ENCODE results near the gene GDI2. TPM values are rescaled to one million over a fixed set of nuclear protein-coding genes. Genes with fewer than 3 reads are reported as not detected.
"Not testable (repeated sequence)": the region's sequence is repeated elsewhere in the genome, so short reads cannot be mapped to it uniquely, and the experiment has no call there.

The GDI2 gene
- total RNA-seq, 4 donors from 2014 or later, result 91.7 to 420 (median 185) TPM

DNA sequence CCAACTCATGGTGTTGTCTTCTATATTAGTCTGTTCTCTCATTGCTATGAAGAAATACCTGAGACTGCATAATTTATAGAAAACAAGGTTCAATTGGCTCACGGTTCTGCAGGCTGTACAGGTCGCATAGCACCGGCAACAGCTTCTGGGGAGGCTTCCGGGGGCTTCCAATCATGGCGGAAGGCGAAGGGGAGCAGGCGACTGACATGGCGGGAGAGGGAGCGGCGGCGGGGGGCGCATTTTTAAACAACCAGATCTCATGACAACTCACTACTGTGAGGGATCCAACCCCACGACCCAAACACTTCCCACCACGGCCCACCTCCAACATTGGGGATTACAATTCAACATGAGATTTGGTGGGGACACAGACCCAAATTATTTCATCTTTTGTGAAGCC is 28.7 kb upstream of the GDI2 start:
- DNase-seq, result no peak
- H3K4me3 ChIP-seq, result no peak overlapping the region
- no peak overlapping the region for H3K27ac ChIP-seq
- no peaks in the 10 kb centered on the region for H3K36me3 ChIP-seq
- no peaks in the 10 kb centered on the region for H3K27me3 ChIP-seq
- TF ChIP-seq POLR2A (IDR thresholded peaks at IDR 0.05), result no peak
- TF ChIP-seq, protein P1, sequence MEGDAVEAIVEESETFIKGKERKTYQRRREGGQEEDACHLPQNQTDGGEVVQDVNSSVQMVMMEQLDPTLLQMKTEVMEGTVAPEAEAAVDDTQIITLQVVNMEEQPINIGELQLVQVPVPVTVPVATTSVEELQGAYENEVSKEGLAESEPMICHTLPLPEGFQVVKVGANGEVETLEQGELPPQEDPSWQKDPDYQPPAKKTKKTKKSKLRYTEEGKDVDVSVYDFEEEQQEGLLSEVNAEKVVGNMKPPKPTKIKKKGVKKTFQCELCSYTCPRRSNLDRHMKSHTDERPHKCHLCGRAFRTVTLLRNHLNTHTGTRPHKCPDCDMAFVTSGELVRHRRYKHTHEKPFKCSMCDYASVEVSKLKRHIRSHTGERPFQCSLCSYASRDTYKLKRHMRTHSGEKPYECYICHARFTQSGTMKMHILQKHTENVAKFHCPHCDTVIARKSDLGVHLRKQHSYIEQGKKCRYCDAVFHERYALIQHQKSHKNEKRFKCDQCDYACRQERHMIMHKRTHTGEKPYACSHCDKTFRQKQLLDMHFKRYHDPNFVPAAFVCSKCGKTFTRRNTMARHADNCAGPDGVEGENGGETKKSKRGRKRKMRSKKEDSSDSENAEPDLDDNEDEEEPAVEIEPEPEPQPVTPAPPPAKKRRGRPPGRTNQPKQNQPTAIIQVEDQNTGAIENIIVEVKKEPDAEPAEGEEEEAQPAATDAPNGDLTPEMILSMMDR (IDR thresholded peaks at IDR 0.05), result no peak
- H3K4me1 ChIP-seq, result no peaks in the 10 kb centered on the region
- no peaks in the 10 kb centered on the region for H3K9me3 ChIP-seq
- intact Hi-C loops (cut with DNase I; ENCODE audit: low total_unique reads), result no loop called here

DNA sequence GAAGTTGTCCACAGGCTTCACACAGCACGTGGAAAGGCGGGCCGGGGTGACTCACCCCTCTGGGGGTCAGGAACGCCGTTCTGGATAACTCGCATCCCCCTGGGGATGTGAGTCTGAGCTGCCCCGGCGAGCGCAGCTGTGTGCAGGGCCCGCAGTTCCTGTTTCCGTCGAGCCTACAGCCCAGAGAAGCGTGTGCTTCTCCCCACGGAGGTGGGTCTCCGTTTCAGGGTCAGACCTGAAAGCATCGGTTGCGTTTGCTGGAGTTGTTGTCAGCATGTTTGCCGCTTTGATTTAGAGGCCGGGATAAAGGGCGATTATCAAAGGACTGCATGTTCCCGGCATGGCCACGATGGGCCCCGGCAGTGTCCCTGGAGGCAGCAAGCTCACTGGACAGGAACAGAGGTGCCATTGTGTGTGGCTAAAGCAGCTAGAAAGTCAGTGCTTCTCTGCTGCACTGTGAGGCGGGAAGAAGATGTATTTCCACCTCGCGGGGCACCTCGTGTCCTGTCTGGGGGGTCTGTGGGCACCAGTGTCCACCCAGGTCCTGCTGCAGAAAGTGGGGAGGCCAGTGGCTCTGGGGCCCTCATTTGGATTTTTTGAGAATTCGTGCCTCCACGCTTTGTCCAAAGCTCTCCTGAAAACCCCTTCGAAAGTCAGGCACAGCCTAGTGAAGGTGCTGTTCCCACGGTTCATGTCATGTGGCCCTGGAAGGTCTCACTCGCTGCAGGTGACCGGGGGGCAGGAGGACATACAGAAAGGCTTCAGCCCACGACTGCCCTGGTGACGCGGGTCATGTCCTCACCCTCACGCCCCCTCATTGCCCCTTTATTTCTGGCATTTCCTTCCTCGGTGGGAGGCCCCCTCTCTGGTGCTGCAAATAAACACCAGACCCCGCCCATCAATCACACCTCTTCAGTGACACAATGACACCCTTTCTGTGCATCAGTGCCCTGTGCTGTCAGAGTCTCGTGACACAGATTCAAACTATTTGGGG is 27.4 kb upstream of the GDI2 start:
- no peak overlapping the region for H3K4me3 ChIP-seq

DNA sequence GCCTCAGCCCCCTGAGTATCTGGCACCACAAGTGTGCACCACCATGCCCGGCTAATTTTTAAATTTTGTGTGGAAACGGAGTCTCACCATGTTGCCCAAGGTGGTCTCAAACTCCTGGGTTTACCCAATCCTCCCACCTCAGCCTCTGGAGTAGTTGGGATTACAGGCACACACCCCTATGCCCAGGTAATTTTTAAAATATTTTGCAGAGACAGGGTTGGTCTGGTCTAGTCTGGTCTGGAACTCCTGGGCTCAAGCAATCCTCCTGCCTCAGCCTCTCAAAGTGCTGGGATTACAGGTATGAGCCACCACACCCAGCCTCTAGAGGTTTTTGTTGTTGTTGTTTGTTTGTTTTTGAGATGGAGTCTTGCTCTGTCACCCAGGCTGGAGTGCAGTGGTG is 22.9 kb upstream of the GDI2 start:
- H3K4me1 ChIP-seq; H3K4me3 ChIP-seq; DNase-seq; H3K27ac ChIP-seq; H3K27me3 ChIP-seq; H3K36me3 ChIP-seq; H3K9me3 ChIP-seq; intact Hi-C loops (cut with DNase I; ENCODE audit: low total_unique reads): not testable (repeated sequence)

More for the DNA sequence above, 27.4 kb upstream of the GDI2 start:
- Histone ChIP-seq H3K27ac (no peak overlapping the region), H3K36me3 (no peaks in the 10 kb centered on the region), H3K9me3 (no peaks in the 10 kb centered on the region), H3K27me3 (no peaks in the 10 kb centered on the region), H3K4me1 (no peaks in the 10 kb centered on the region)
- TF ChIP-seq POLR2A (IDR thresholded peaks at IDR 0.05), result no peak
- TF ChIP-seq, protein P1 (IDR thresholded peaks at IDR 0.05), result no peak
- intact Hi-C loops (cut with DNase I; ENCODE audit: low total_unique reads), result no loop called here
- no peak for DNase-seq

DNA sequence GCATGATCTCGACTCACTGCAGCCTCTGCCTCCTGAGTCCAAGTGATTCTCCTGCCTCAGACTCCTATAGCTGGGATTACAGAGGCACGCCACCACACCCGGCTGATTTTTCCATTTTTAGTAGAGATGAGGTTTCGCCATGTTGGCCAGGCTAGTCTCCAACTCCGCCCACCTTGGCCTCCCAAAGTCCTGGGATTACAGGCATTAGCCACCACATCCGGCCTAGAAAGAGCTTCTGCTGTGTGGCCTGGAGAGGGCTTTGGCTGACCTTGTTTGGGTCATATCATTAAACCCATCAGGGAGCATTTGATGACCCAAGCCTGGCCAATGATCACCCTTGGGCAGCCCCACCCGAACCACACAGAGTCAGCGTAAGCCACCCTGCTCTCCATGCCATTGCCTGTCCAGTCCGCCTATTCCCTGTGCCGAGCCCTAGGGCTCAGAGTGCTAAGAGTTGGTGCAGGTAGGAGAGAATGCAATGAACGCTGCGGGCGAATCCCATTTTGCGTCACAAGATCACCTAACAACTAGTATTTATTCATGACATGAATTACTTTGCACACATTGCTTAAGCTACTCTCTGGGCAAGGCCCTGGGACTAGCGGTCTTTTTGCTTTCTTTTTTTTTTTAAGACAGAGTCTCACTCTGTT is 22.3 kb upstream of the GDI2 start:
- intact Hi-C loops (cut with DNase I; ENCODE audit: low total_unique reads), result no loop called here
- H3K36me3 ChIP-seq, result no peaks in the 10 kb centered on the region
- H3K9me3 ChIP-seq, result no peaks in the 10 kb centered on the region
- H3K4me1 ChIP-seq, result no peaks in the 10 kb centered on the region
- no peaks in the 10 kb centered on the region for H3K27me3 ChIP-seq
- no peak for DNase-seq
- H3K4me3 ChIP-seq, result no peak overlapping the region
- TF ChIP-seq, protein P1 (IDR thresholded peaks at IDR 0.05), result no peak
- no peak for TF ChIP-seq POLR2A (IDR thresholded peaks at IDR 0.05)
- H3K27ac ChIP-seq, result no peak overlapping the region

DNA sequence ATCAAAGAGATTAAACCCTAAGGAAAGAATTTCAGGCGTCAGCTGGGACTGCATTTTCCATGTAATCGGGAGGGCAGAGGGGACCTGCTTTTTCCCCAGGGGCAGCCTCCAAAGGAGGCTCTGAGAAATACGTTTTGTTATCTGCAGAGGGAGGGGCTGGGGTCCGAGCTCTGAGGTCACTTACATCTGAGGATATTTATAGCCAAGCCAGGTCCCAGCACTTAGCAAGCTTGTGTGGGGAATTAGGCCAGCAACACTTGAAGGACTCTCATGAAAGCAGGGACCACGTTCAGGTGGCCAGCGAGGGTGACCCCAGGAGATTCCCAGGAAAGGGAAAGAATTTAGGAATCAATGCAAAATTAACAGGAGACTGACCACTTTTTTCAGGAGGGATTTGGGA is 20.6 kb upstream of the GDI2 start:
- no peak for DNase-seq
- Histone ChIP-seq H3K4me1 (no peaks in the 10 kb centered on the region), H3K4me3 (no peak overlapping the region), H3K27me3 (no peaks in the 10 kb centered on the region), H3K27ac (no peak overlapping the region), H3K36me3 (no peaks in the 10 kb centered on the region), H3K9me3 (no peaks in the 10 kb centered on the region)
- TF ChIP-seq, protein P1 (IDR thresholded peaks at IDR 0.05), result no peak
- TF ChIP-seq POLR2A (IDR thresholded peaks at IDR 0.05), result no peak
- intact Hi-C loops (cut with DNase I; ENCODE audit: low total_unique reads), result no loop called here

Measured in uterus (tissue), 4 donors.